PC-3 (cell line): ENCODE results near the gene TBC1D2. TPM values are rescaled to one million over a fixed set of nuclear protein-coding genes. Genes with fewer than 3 reads are reported as not detected.

Source experiments
- ATAC-seq: fragments of 200-7000 bp; cut with Tn5 transposase; 2 replicates; pipeline ENCODE4 v1.9.1; 2020; ENCODE audit warnings: mild to moderate bottlenecking, moderate library complexity
- BruUV-seq: library from RNA; stranded (reverse); fragments of 400-500 nt; replicated peaks from 2 replicates; lab custom pipeline; 2021; lab: Mats Ljungman, UMichigan
- CTCF ChIA-PET: fragments of 300-600 bp; sonication (Branson Sonifier 250); formaldehyde crosslinking; loops from one replicate; lab custom pipeline; 2022; ENCODE audit warnings: antibody characterized with exemption; lab: Charles Lee
- POLR2A ChIA-PET: fragments of 300-600 bp; sonication (Branson Sonifier 250); formaldehyde crosslinking; loops from one replicate; lab custom pipeline; 2022; ENCODE audit warnings: antibody characterized with exemption; ENCODE audit not compliant: unreplicated experiment; lab: Charles Lee
- DNase-seq: peaks from one replicate; pipeline ENCODE4 v3.0.0-alpha.2; 2015
- H2AFZ ChIP-seq: fragments of 300-600 bp; sonication (generic); 2 replicates; pipeline ENCODE4 v1.6.0; 2016; ENCODE audit warnings: antibody characterized with exemption, low read length
- H3F3A ChIP-seq: fragments of 300-600 bp; sonication (generic); one replicate; pipeline ENCODE4 v1.6.0; 2017; ENCODE audit warnings: antibody characterized with exemption, low read length, control low read depth, mild to moderate bottlenecking; ENCODE audit not compliant: unreplicated experiment
- H3K27ac ChIP-seq: fragments of 300-600 bp; sonication (generic); 2 replicates; pipeline ENCODE4 v1.5.1; 2016; ENCODE audit warnings: mild to moderate bottlenecking, low read length
- H3K27me3 ChIP-seq: fragments of 300-600 bp; sonication (generic); 2 replicates; pipeline ENCODE4 v1.6.1; 2016; ENCODE audit warnings: low read length, mixed read lengths
- H3K36me3 ChIP-seq: fragments of 300-600 bp; sonication (generic); 2 replicates; pipeline ENCODE4 v1.6.1; 2016; ENCODE audit warnings: low read depth, mixed run types, low read length, mixed read lengths
- H3K4me1 ChIP-seq: fragments of 300-600 bp; sonication (generic); 2 replicates; pipeline ENCODE4 v1.5.1; 2016; ENCODE audit warnings: low read length; ENCODE audit not compliant: insufficient read depth
- H3K4me2 ChIP-seq: fragments of 300-600 bp; sonication (generic); 2 replicates; pipeline ENCODE4 v1.6.0; 2016; ENCODE audit warnings: low read length
- H3K4me3 ChIP-seq: fragments of 300-600 bp; sonication (generic); 2 replicates; pipeline ENCODE4 v1.5.1; 2016; ENCODE audit warnings: mild to moderate bottlenecking, low read length, mixed read lengths
- H3K79me2 ChIP-seq: fragments of 300-600 bp; sonication (generic); 2 replicates; pipeline ENCODE4 v1.6.1; 2017; ENCODE audit warnings: low read length, mixed read lengths
- H3K9ac ChIP-seq: fragments of 300-600 bp; sonication (generic); 2 replicates; pipeline ENCODE4 v1.6.0; 2016; ENCODE audit warnings: mild to moderate bottlenecking, low read length
- H3K9me2 ChIP-seq: fragments of 300-600 bp; sonication (generic); replicated peaks from 2 replicates; pipeline ENCODE4 v1.6.1; 2016; ENCODE audit warnings: mixed run types, low read length, mixed read lengths
- H3K9me3 ChIP-seq: fragments of 300-600 bp; sonication (generic); 2 replicates; pipeline ENCODE4 v1.6.1; 2016; ENCODE audit warnings: low read length, mixed read lengths
- H4K20me1 ChIP-seq: fragments of 300-600 bp; sonication (generic); 2 replicates; pipeline ENCODE4 v1.6.1; 2016; ENCODE audit warnings: low read length, mixed read lengths
- EZH2 ChIP-seq: fragments of 300-600 bp; sonication (generic); IDR thresholded peaks from one replicate; pipeline ENCODE4 v1.6.1; 2017; ENCODE audit warnings: antibody characterized with exemption, mild to moderate bottlenecking, low read length; ENCODE audit not compliant: unreplicated experiment
- EZH2phosphoT487 ChIP-seq: fragments of 300-600 bp; sonication (generic); IDR thresholded peaks from 2 replicates; pipeline ENCODE4 v1.6.1; 2018; ENCODE audit warnings: mild to moderate bottlenecking, antibody characterized with exemption, low read length, borderline replicate concordance
- intact Hi-C: fragments of 100-400 bp; cut with micrococcal nuclease; formaldehyde crosslinking; loops from 2 replicates; pipeline ENCODE4 v1.9.0; 2023
- total RNA-seq: library from RNA; depleted of rRNA; stranded (reverse); fragments of >200 nt; gene quantifications from 2 replicates; pipeline ENCODE4 v1.2.3, GENCODE V29; 2014
- TF ChIP-seq, protein P1 (sequence below): fragments of 300-600 bp; sonication (generic); conservative IDR thresholded peaks from 2 replicates; pipeline ENCODE4 v1.5.1; 2017; ENCODE audit warnings: antibody characterized with exemption, low read depth, mild to moderate bottlenecking, low read length

Gene TBC1D2
- total RNA-seq, 1 experiment from 2014 or later = 7.4 TPM

DNA sequence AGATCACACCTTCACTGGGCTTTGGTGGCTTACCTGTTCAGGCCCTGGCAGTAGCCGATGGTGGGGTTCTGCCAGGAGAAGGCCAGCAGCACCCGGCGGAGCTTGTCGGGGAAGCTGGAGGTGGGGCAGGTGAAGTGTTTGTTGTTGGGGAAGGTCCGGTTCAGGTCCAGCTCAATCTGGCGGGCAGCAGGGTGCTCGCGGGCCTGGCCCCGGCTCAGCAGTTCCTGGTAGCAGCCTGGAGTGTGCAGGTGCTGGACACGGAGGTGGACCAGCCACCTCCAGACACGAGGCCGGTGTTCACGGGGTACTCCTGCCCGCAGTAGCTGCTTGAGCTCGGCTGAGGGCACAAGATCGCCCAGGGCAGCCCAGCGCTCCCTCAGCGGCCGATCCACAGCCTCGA is 46.8 kb downstream of the TBC1D2 start:
- no peaks in the 10 kb centered on the region for H3F3A ChIP-seq
- ChIA-PET POLR2A (no interaction called here), CTCF (no interaction called here)
- DNase-seq = no peak
- no peaks in the 10 kb centered on the region for H3K36me3 ChIP-seq
- no peak overlapping the region for H3K9ac ChIP-seq
- no peak for TF ChIP-seq EZH2phosphoT487
- TF ChIP-seq, protein P1, sequence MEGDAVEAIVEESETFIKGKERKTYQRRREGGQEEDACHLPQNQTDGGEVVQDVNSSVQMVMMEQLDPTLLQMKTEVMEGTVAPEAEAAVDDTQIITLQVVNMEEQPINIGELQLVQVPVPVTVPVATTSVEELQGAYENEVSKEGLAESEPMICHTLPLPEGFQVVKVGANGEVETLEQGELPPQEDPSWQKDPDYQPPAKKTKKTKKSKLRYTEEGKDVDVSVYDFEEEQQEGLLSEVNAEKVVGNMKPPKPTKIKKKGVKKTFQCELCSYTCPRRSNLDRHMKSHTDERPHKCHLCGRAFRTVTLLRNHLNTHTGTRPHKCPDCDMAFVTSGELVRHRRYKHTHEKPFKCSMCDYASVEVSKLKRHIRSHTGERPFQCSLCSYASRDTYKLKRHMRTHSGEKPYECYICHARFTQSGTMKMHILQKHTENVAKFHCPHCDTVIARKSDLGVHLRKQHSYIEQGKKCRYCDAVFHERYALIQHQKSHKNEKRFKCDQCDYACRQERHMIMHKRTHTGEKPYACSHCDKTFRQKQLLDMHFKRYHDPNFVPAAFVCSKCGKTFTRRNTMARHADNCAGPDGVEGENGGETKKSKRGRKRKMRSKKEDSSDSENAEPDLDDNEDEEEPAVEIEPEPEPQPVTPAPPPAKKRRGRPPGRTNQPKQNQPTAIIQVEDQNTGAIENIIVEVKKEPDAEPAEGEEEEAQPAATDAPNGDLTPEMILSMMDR = no peak
- no peak for TF ChIP-seq EZH2
- H2AFZ ChIP-seq = no peak overlapping the region
- ATAC-seq = no peak
- H3K4me3 ChIP-seq = no peak overlapping the region
- no peaks in the 10 kb centered on the region for H3K9me3 ChIP-seq
- intact Hi-C loops = no loop called here
- no peak overlapping the region for H3K27ac ChIP-seq
- H3K9me2 ChIP-seq = no peaks in the 10 kb centered on the region
- no peaks in the 10 kb centered on the region for H4K20me1 ChIP-seq
- H3K27me3 ChIP-seq = no peaks in the 10 kb centered on the region
- H3K4me2 ChIP-seq = no peak overlapping the region
- no peaks in the 10 kb centered on the region for H3K79me2 ChIP-seq
- no TSS peak for BruUV-seq
- no peaks in the 10 kb centered on the region for H3K4me1 ChIP-seq

DNA sequence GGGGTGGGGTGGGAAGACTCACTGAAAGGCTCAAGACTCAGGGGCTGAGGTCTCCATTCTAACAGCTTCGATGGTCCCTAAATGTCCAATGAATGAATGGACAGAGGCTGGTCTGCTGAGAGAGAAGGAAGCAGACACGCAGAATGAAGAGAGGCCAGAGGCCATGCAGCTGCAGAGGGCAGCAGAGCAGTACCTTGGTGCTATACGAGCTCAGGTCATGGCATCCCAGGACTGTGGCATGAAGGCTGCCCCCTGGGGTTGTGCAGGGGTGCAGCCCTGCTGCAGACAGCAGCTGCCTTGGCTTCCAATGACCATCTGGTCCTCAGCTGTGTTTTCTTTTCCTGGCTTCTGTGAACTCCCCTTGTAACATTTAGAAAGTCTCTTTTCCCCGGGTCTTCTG is 47.8 kb downstream of the TBC1D2 start:
- intact Hi-C loops = no loop called here
- ATAC-seq (no peak), DNase-seq (no peak)
- Histone ChIP-seq H3K79me2 (no peaks in the 10 kb centered on the region), H3K4me2 (no peak overlapping the region), H3K36me3 (no peaks in the 10 kb centered on the region), H4K20me1 (no peaks in the 10 kb centered on the region), H3K9me3 (no peaks in the 10 kb centered on the region), H2AFZ (no peak overlapping the region), H3F3A (no peaks in the 10 kb centered on the region), H3K9me2 (no peaks in the 10 kb centered on the region), H3K27ac (no peak overlapping the region), H3K27me3 (no peaks in the 10 kb centered on the region), H3K4me1 (no peaks in the 10 kb centered on the region), H3K4me3 (no peak overlapping the region), H3K9ac (no peak overlapping the region)
- BruUV-seq = no TSS peak
- ChIA-PET CTCF (no interaction called here), POLR2A (no interaction called here)
- no peak for TF ChIP-seq EZH2
- TF ChIP-seq, protein P1 = 0 out of 2 replicates have a peak, but pooled peaks have one; percentile 20

DNA sequence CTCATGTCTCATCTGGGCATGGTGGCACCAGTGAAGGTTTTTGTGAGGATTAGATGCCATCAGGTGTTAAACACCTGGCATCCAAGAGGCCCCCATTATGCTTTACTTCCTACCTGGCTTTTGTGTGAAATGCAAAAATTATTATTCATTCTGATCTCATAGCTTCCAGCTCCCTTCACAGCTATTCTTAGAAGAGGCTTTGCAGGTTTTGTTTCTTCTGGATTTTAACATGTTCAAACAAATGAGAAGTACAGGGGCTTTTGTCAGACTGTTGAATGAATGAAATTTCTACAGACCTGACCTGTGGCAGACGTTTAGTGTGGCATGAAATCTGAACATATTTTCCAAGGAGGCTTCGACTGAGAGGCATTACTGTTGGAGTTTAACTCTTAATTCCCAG is 48.7 kb downstream of the TBC1D2 start:
- Histone ChIP-seq H3K9me2 (no peaks in the 10 kb centered on the region), H3K27me3 (no peaks in the 10 kb centered on the region), H3K9me3 (no peaks in the 10 kb centered on the region), H3K79me2 (no peaks in the 10 kb centered on the region), H3K4me2 (no peak overlapping the region), H3K36me3 (no peaks in the 10 kb centered on the region), H3K9ac (no peak overlapping the region), H3F3A (no peaks in the 10 kb centered on the region), H4K20me1 (no peaks in the 10 kb centered on the region), H3K27ac (no peak overlapping the region), H3K4me1 (no peaks in the 10 kb centered on the region), H3K4me3 (no peak overlapping the region), H2AFZ (no peak overlapping the region)
- ATAC-seq = no peak
- BruUV-seq = no TSS peak
- intact Hi-C loops = no loop called here
- CTCF ChIA-PET = no interaction called here
- no peak for DNase-seq
- no peak for TF ChIP-seq EZH2phosphoT487
- TF ChIP-seq, protein P1 = no peak
- TF ChIP-seq EZH2 = no peak
- POLR2A ChIA-PET = no interaction called here
